GM21825 (cell line): ENCODE data around the gene SST.
A peak's percentile ranks its signal among the peaks of the same experiment; 100 is the strongest.
"Not testable (repeated sequence)": the region's sequence is repeated elsewhere in the genome, so short reads cannot be mapped to it uniquely, and the experiment has no call there.

Experiments
- ATAC-seq: cut with Tn5 transposase; IDR thresholded peaks from one replicate; pipeline ENCODE4 v1.9.1; 2021; ENCODE audit warnings: mild to moderate bottlenecking, moderate library complexity; ENCODE audit not compliant: unreplicated experiment

SST gene

GRCh38 chr3:187684880-187685279, 14.7 kb upstream of the SST start:
- ATAC-seq = no peak

- no peak for ATAC-seq
Observed at GRCh38 chr3:187684444-187684843, 14.2 kb upstream of the SST start.

GRCh38 chr3:187681756-187682155, 11.6 kb upstream of the SST start:
- not testable (repeated sequence) for ATAC-seq

GRCh38 chr3:187679638-187680396, 9.6 kb upstream of the SST start:
- ATAC-seq = peak; percentile 67

GRCh38 chr3:187678726-187679268, 8.6 kb upstream of the SST start:
- no peak for ATAC-seq

- no peak for ATAC-seq
Observed at GRCh38 chr3:187677604-187678003, 7.4 kb upstream of the SST start.

- ATAC-seq = no peak
Observed at GRCh38 chr3:187673012-187673411, 2.8 kb upstream of the SST start.

GRCh38 chr3:187667526-187667925, 2.7 kb downstream of the SST start:
- ATAC-seq = no peak

GRCh38 chr3:187665764-187666402, 4.3 kb downstream of the SST start:
- no peak for ATAC-seq

- ATAC-seq = no peak
Observed at GRCh38 chr3:187665010-187665409, 5.2 kb downstream of the SST start.

GRCh38 chr3:187662848-187663409, 7.3 kb downstream of the SST start:
- ATAC-seq = no peak

GRCh38 chr3:187661267-187661666, 8.9 kb downstream of the SST start:
- no peak for ATAC-seq

- no peak for ATAC-seq
Observed at GRCh38 chr3:187651282-187651681, 18.9 kb downstream of the SST start.

GRCh38 chr3:187648177-187648576, 22.0 kb downstream of the SST start:
- peak; percentile 85 for ATAC-seq

- ATAC-seq = no peak
Observed at GRCh38 chr3:187646906-187647660, 23.1 kb downstream of the SST start.

GRCh38 chr3:187645379-187645778, 24.8 kb downstream of the SST start:
- ATAC-seq = not testable (repeated sequence)

- no peak for ATAC-seq
Observed at GRCh38 chr3:187642861-187643260, 27.3 kb downstream of the SST start.

GRCh38 chr3:187641320-187642016, 28.7 kb downstream of the SST start:
- no peak for ATAC-seq

- no peak for ATAC-seq
Observed at GRCh38 chr3:187640569-187641059, 29.6 kb downstream of the SST start.

GRCh38 chr3:187639927-187640568, 30.1 kb downstream of the SST start:
- ATAC-seq = no peak
